Stomach (tissue), 9 donors: ENCODE data around the gene PLA2G1B. TPM values are rescaled to one million over a fixed set of nuclear protein-coding genes. Genes with fewer than 3 reads are reported as not detected.

ENCODE experiments used
- DNase-seq, 2 donors: peaks; one replicate each; pipeline versions ENCODE4 v3.0.0 to v3.0.0-alpha.2; 2013 to 2019
- H3K27ac ChIP-seq, 5 donors: fragments of 200-600 bp in 4 of 5; sonication (generic) in 4 of 5; one replicate each; pipeline ENCODE4 v1.5.1; 2013 to 2019; ENCODE audit warnings: mild to moderate bottlenecking in 1 of 5, moderate library complexity in 1 of 5
- H3K27me3 ChIP-seq, 3 donors: fragments of 200-600 bp; sonication (generic); one replicate each; pipeline ENCODE4 v1.5.1; 2017 to 2019; ENCODE audit warnings: mixed run types in 1 of 3
- H3K36me3 ChIP-seq, 4 donors: fragments of 200-600 bp; sonication (generic); 1 replicate in 3 of 4; 2 replicates in 1 of 4; pipeline ENCODE4 v1.5.1; 2016 to 2019
- H3K4me1 ChIP-seq, 4 donors: fragments of 200-600 bp; sonication (generic); one replicate each; pipeline ENCODE4 v1.5.1; 2016 to 2019
- H3K4me3 ChIP-seq, 4 donors: fragments of 200-600 bp; sonication (generic) in 3 of 4; one replicate each; pipeline ENCODE4 v1.5.1; 2016 to 2019; ENCODE audit warnings: mild to moderate bottlenecking in 1 of 4
- H3K9me3 ChIP-seq, 4 donors: fragments of 200-600 bp; sonication (generic); one replicate each; pipeline ENCODE4 v1.5.1; 2016 to 2019
- CTCF ChIP-seq, 7 experiments: fragments of 450-650 bp in 4 of 7; fragments of 200-600 bp in 3 of 7; sonication (generic) in 3 of 7; IDR thresholded peaks; one replicate each; pipeline ENCODE4 v1.5.1; 2016 to 2019; ENCODE audit warnings: antibody characterized with exemption in 7 of 7, control low read depth in 2 of 7, mild to moderate bottlenecking in 1 of 7
- EP300 ChIP-seq: sonication (generic); formaldehyde crosslinking; IDR thresholded peaks from one replicate; pipeline ENCODE4 v1.6.1; 2017; ENCODE audit warnings: antibody characterized with exemption
- POLR2A ChIP-seq, 4 donors: fragments of 450-650 bp; IDR thresholded peaks; one replicate each; pipeline ENCODE4 v1.6.1; 2016; ENCODE audit warnings: antibody characterized with exemption in 4 of 4, control low read depth in 2 of 4, mild to moderate bottlenecking in 1 of 4, moderate library complexity in 1 of 4
- POLR2AphosphoS5 ChIP-seq, 3 donors: sonication (generic); formaldehyde crosslinking; IDR thresholded peaks; one replicate each; pipeline ENCODE4 v1.6.1; 2016; ENCODE audit warnings: antibody characterized with exemption in 3 of 3
- WGBS, 5 donors: extraction: QIAGEN DNeasy Blood & Tissue Kit in 3 of 5; methylation state at CpG; one replicate each; pipeline versions ENCODE4 v1.1.5 to v1.1.7; 2013 to 2018; 5-methylcytosine and 5-hydroxymethylcytosine counted together
- intact Hi-C: fragments of 100-400 bp; cut with DNase I; formaldehyde crosslinking; loops from one replicate; pipeline ENCODE4 v1.15.1; 2023; ENCODE audit warnings: low total_unique reads
- polyA plus RNA-seq, 3 donors: library from polyadenylated mRNA; stranded (reverse); fragments of 200-250 nt; gene quantifications; one replicate each; pipeline ENCODE4 v1.2.3, GENCODE V29; 2013
- small RNA-seq, 4 donors: library from RNA; depleted of rRNA; stranded (forward); fragments of <200 nt; gene quantifications; one replicate each; pipeline ENCODE3, GENCODE V24; 2016
- total RNA-seq, 5 donors: library from RNA; depleted of rRNA; stranded (reverse); fragments of >200 nt; gene quantifications; one replicate each; pipeline versions ENCODE4 v1.1.0 to v1.2.3, GENCODE V29; 2014 to 2016
- donor health status: healthy with polysubstance abuse.
- donor health status: Bipolar disorder and iron deficiency.
- donor health status: healthy.

PLA2G1B gene
- total and polyA plus RNA-seq, 8 donors: 7.0 to 18.5 (median 10.2) TPM; not detected in 5

- H3K9me3 ChIP-seq: no peaks in the 10 kb centered on the region
- H3K4me3 ChIP-seq: no peak overlapping the region
- no peaks in the 10 kb centered on the region for H3K27me3 ChIP-seq
- 91 to 96% (median 96%) methylated on average over 31 to 54 of the region's 57 CpGs for WGBS, 5 donors
- H3K27ac ChIP-seq: no peak overlapping the region
- intact Hi-C loops: no loop called here
- no peak for DNase-seq
- H3K4me1 ChIP-seq: no peaks in the 10 kb centered on the region
- TF ChIP-seq POLR2AphosphoS5 (IDR thresholded peaks at IDR 0.05) (no peak), CTCF (IDR thresholded peaks at IDR 0.05) (no peak), POLR2A (IDR thresholded peaks at IDR 0.05) (no peak), EP300 (no peak)
- no peaks in the 10 kb centered on the region for H3K36me3 ChIP-seq
Observed at GRCh38 chr12:120278137-120279069, 49.2 kb downstream of the PLA2G1B start.

- WGBS, 5 donors: 93 to 97% (median 94%) methylated on average over 6 of the region's 6 CpGs
Observed at GRCh38 chr12:120276734-120277133, 50.8 kb downstream of the PLA2G1B start.

More at GRCh38 chr12:120276734-120277133, 50.8 kb downstream of the PLA2G1B start:
- H3K27ac ChIP-seq: no peak overlapping the region
- no peak for TF ChIP-seq POLR2A (IDR thresholded peaks at IDR 0.05)
- no peak for TF ChIP-seq EP300
- no peak for TF ChIP-seq POLR2AphosphoS5 (IDR thresholded peaks at IDR 0.05)
- no peak for TF ChIP-seq CTCF (IDR thresholded peaks at IDR 0.05)
- no peak overlapping the region for H3K4me3 ChIP-seq
- DNase-seq: no peak
- intact Hi-C loops: no loop called here
- H3K27me3 ChIP-seq: no peaks in the 10 kb centered on the region
- no peaks in the 10 kb centered on the region for H3K9me3 ChIP-seq
- no peaks in the 10 kb centered on the region for H3K36me3 ChIP-seq
- H3K4me1 ChIP-seq: no peaks in the 10 kb centered on the region

Small RNA genes lying within 50 kb of the gene (small RNA-seq; reads per million reads assigned to genes)
- gene RNU4-1 (923 to 4,477 (median 1,813) reads per million in 4 donors), gene RNU4-2 (863 to 1,490 (median 1,033) reads per million in 4 donors), gene RNU6-1088P (0 reads per million in 4 donors)

Other genes starting within 250 kb of the PLA2G1B start
- gene RAB35, start 211.0 kb downstream of the PLA2G1B start, total RNA-seq: 10 to 100 TPM in 2 of 5 donors, 1 to 10 TPM in 3; 8.1 to 20.0 (median 9.9) TPM
- gene RAB35, start 211.0 kb downstream of the PLA2G1B start, polyA plus RNA-seq: 10 to 100 TPM; 14.0 to 35.4 (median 23.9) TPM
- 100 to 1,000 TPM in 4 of 5 donors, 10 to 100 TPM in 1; 84.0 to 226 (median 130) TPM for gene GCN1, start 133.1 kb downstream of the PLA2G1B start, total RNA-seq
- 10 to 100 TPM in 2 of 3 donors, 1 to 10 TPM in 1; 8.7 to 14.5 (median 14.1) TPM for gene GCN1, start 133.1 kb downstream of the PLA2G1B start, polyA plus RNA-seq
- gene RPLP0, start 126.7 kb downstream of the PLA2G1B start, total RNA-seq: 1,000 to 10,000 TPM; 1,405 to 2,743 (median 1,647) TPM
- gene RPLP0, start 126.7 kb downstream of the PLA2G1B start, polyA plus RNA-seq: 1,000 to 10,000 TPM; 3,548 to 5,463 (median 4,617) TPM
- 100 to 1,000 TPM in 1 of 5 donors, 10 to 100 TPM in 4; 39.7 to 129 (median 58.9) TPM for gene PXN, start 62.0 kb downstream of the PLA2G1B start, total RNA-seq
- 10 to 100 TPM; 27.2 to 46.7 (median 33.6) TPM for gene PXN, start 62.0 kb downstream of the PLA2G1B start, polyA plus RNA-seq
- gene RNU4-2, start 35.9 kb downstream of the PLA2G1B start, total RNA-seq: under 1 TPM; under 0.01 TPM
- not detected for gene RNU4-2, start 35.9 kb downstream of the PLA2G1B start, polyA plus RNA-seq
- gene RNU4-1, start 34.5 kb downstream of the PLA2G1B start, total RNA-seq: under 1 TPM in 4 of 5 donors, not detected in 1; under 0.01 TPM
- gene RNU4-1, start 34.5 kb downstream of the PLA2G1B start, polyA plus RNA-seq: not detected
- 1 to 10 TPM in 4 of 5 donors, not detected in 1; 2.8 to 6.2 (median 5.3) TPM for gene SIRT4, start 25.5 kb downstream of the PLA2G1B start, total RNA-seq
- 1 to 10 TPM in 2 of 3 donors, not detected in 1; 1.3 to 2.2 TPM for gene SIRT4, start 25.5 kb downstream of the PLA2G1B start, polyA plus RNA-seq
- gene MSI1, start 41.4 kb upstream of the PLA2G1B start, total RNA-seq: 1 to 10 TPM in 1 of 5 donors, under 1 TPM in 2, not detected in 2; 0.58 to 7.1 (median 0.92) TPM
- 1 to 10 TPM in 2 of 3 donors, under 1 TPM in 1; 0.95 to 3.1 (median 2.3) TPM for gene MSI1, start 41.4 kb upstream of the PLA2G1B start, polyA plus RNA-seq
- gene COX6A1, start 110.3 kb upstream of the PLA2G1B start, total RNA-seq: 1,000 to 10,000 TPM in 1 of 5 donors, 100 to 1,000 TPM in 3, 10 to 100 TPM in 1; 86.4 to 1,200 (median 463) TPM
- 1,000 to 10,000 TPM in 1 of 3 donors, 100 to 1,000 TPM in 2; 475 to 1,009 (median 901) TPM for gene COX6A1, start 110.3 kb upstream of the PLA2G1B start, polyA plus RNA-seq
- gene TRIAP1, start 118.6 kb upstream of the PLA2G1B start, total RNA-seq: 10 to 100 TPM in 2 of 5 donors, 1 to 10 TPM in 3; 4.7 to 15.2 (median 8.7) TPM
- 10 to 100 TPM; 32.6 to 40.6 (median 37.4) TPM for gene TRIAP1, start 118.6 kb upstream of the PLA2G1B start, polyA plus RNA-seq
- gene GATC, start 118.7 kb upstream of the PLA2G1B start, total RNA-seq: 10 to 100 TPM in 3 of 5 donors, 1 to 10 TPM in 2; 4.0 to 25.3 (median 13.4) TPM
- 10 to 100 TPM in 2 of 3 donors, 1 to 10 TPM in 1; 8.7 to 13.9 (median 12.5) TPM for gene GATC, start 118.7 kb upstream of the PLA2G1B start, polyA plus RNA-seq
- 100 to 1,000 TPM in 2 of 5 donors, 10 to 100 TPM in 3; 41.1 to 218 (median 92.3) TPM for gene SRSF9, start 142.0 kb upstream of the PLA2G1B start, total RNA-seq
- 100 to 1,000 TPM in 2 of 3 donors, 10 to 100 TPM in 1; 86.1 to 116 (median 112) TPM for gene SRSF9, start 142.0 kb upstream of the PLA2G1B start, polyA plus RNA-seq
- 100 to 1,000 TPM in 4 of 5 donors, 10 to 100 TPM in 1; 27.2 to 197 (median 114) TPM for gene DYNLL1, start 168.3 kb upstream of the PLA2G1B start, total RNA-seq
- 100 to 1,000 TPM; 476 to 580 (median 578) TPM for gene DYNLL1, start 168.3 kb upstream of the PLA2G1B start, polyA plus RNA-seq
- gene COQ5, start 201.4 kb upstream of the PLA2G1B start, total RNA-seq: 10 to 100 TPM in 3 of 5 donors, 1 to 10 TPM in 2; 2.6 to 32.4 (median 10.5) TPM
- gene COQ5, start 201.4 kb upstream of the PLA2G1B start, polyA plus RNA-seq: 10 to 100 TPM; 24.0 to 31.8 (median 27.8) TPM
- 100 to 1,000 TPM; 189 to 656 (median 318) TPM for gene RNF10, start 206.6 kb upstream of the PLA2G1B start, total RNA-seq
- gene RNF10, start 206.6 kb upstream of the PLA2G1B start, polyA plus RNA-seq: 100 to 1,000 TPM; 124 to 157 (median 133) TPM